ENCODE measurements around the gene MYO18A.

The MYO18A gene

GRCh38 chr17:29063992-29064391, 116.2 kb downstream of the MYO18A start:
- H3K27ac ChIP-seq: no peak overlapping the region
- TF ChIP-seq ZFX (IDR thresholded peaks at IDR 0.05; ENCODE audit: borderline replicate concordance): no peak
- no peak for TF ChIP-seq CTCF (IDR thresholded peaks at IDR 0.05)

GRCh38 chr17:29062215-29062614, 118.0 kb downstream of the MYO18A start:
- H3K27ac ChIP-seq: no peak overlapping the region
- TF ChIP-seq ZFX (IDR thresholded peaks at IDR 0.05; ENCODE audit: borderline replicate concordance) (no peak), CTCF (IDR thresholded peaks at IDR 0.05) (no peak)

DNA sequence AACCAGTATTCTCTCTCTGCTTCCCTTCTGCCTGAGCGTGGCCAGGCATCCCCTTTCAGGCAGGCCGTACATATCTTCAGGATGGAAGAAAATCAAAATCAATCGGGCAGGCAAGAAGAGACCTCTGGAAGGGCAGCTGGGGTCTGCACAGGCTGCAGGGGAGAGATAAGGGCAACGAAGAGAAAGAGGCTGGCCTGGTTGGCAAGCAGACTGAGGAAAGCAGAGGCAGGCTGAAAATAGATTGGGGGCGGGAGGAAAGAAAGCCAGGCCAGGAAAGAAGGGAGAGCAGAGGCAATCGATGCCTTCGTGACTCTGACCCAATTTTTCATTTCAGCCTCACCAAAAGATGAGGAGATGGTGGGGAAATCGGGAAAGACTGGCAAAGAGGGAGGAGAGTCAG, 119.2 kb downstream of the MYO18A start:
- H3K27ac ChIP-seq: no peak overlapping the region
- TF ChIP-seq CTCF (IDR thresholded peaks at IDR 0.05): no peak
- TF ChIP-seq ZFX (IDR thresholded peaks at IDR 0.05; ENCODE audit: borderline replicate concordance): no peak

GRCh38 chr17:29060475-29060874, 119.7 kb downstream of the MYO18A start:
- no peak overlapping the region for H3K27ac ChIP-seq
- TF ChIP-seq ZFX (IDR thresholded peaks at IDR 0.05; ENCODE audit: borderline replicate concordance): no peak

- TF ChIP-seq ZFX (IDR thresholded peaks at IDR 0.05; ENCODE audit: borderline replicate concordance) (no peak), CTCF (IDR thresholded peaks at IDR 0.05) (no peak)
- no peak overlapping the region for H3K27ac ChIP-seq
These were observed 120.9 kb downstream of the MYO18A start for GRCh38 chr17:29059281-29059680.

GRCh38 chr17:29058391-29058790, 121.8 kb downstream of the MYO18A start:
- H3K27ac ChIP-seq: no peak overlapping the region
- TF ChIP-seq CTCF (IDR thresholded peaks at IDR 0.05): no peak
- no peak for TF ChIP-seq ZFX (IDR thresholded peaks at IDR 0.05; ENCODE audit: borderline replicate concordance)

- H3K27ac ChIP-seq: peak overlapping the region; percentile 59
- TF ChIP-seq ZFX (IDR thresholded peaks at IDR 0.05; ENCODE audit: borderline replicate concordance): no peak
- no peak for TF ChIP-seq CTCF (IDR thresholded peaks at IDR 0.05)
These were observed 122.8 kb downstream of the MYO18A start for GRCh38 chr17:29057361-29057760.

DNA sequence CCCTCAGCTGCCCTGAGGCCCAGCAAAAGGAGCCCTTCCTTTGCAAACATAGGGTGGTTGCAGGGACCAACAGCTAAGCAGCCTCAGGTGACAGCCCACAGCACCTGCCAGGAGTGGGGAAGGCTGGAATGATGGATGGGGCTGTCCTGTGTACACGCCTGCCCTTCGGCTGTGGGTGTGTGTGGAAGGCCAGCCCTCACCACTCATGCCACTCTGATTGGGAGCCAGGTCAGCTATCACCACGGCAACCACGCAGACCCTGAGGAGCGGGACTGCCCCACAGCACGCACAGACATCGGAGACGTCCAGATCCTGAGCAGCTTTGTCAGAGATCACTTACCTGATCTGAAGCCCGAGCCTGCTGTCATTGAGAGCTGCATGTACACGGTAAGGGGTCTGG, 125.4 kb downstream of the MYO18A start:
- TF ChIP-seq CTCF (IDR thresholded peaks at IDR 0.05) (no peak), ZFX (IDR thresholded peaks at IDR 0.05; ENCODE audit: borderline replicate concordance) (no peak)

More for the DNA sequence above, 125.4 kb downstream of the MYO18A start:
- H3K27ac ChIP-seq: no peak overlapping the region

Measured in 22Rv1 (cell line).